ENCODE data around the gene SCRN1.

DNA sequence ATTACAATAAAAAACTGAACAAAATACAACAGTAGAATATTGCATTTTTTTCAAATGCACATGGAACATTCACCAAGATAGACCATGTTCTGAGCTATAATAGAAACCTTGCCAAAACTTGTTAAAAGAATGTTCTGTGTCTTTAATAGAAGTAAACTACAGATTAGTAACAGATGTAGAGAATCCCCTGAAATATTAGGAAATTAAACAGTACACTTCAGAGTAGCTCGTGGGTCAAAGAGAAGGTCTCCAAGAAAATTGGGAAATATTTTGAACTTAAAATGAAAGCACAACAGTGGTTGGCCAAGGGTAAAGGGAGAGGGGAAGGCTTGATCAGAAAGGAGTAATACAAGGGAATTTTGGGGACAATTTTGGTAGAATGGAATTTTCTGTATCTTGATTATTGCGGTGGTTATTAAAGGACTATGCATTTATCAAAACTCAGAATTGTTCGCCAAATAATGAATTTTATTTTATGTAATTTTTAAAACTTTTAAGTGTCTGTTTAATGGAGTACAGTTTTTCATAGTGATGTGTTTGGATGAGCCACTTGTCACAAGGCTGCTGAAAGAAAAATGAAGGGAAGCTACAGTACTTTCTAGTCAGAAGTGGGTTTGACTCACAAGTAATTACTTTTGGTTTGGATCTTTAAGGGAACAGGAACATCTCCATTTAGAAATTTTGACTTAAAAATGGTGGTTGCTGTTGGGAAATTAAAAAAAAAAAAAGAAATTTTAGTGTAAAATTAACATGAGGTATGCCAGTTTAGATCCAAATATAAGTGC, 48.8 kb upstream of the SCRN1 start:
- TF ChIP-seq, protein P1, sequence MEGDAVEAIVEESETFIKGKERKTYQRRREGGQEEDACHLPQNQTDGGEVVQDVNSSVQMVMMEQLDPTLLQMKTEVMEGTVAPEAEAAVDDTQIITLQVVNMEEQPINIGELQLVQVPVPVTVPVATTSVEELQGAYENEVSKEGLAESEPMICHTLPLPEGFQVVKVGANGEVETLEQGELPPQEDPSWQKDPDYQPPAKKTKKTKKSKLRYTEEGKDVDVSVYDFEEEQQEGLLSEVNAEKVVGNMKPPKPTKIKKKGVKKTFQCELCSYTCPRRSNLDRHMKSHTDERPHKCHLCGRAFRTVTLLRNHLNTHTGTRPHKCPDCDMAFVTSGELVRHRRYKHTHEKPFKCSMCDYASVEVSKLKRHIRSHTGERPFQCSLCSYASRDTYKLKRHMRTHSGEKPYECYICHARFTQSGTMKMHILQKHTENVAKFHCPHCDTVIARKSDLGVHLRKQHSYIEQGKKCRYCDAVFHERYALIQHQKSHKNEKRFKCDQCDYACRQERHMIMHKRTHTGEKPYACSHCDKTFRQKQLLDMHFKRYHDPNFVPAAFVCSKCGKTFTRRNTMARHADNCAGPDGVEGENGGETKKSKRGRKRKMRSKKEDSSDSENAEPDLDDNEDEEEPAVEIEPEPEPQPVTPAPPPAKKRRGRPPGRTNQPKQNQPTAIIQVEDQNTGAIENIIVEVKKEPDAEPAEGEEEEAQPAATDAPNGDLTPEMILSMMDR (IDR thresholded peaks at IDR 0.05 in 4 of 5, conservative IDR thresholded peaks at IDR 0.05 in 1 of 5) = no peak
- no peak for TF ChIP-seq POLR2A (IDR thresholded peaks at IDR 0.05)
